Prostate gland (tissue), 2 donors: ENCODE data around the gene BCL11B. TPM values are rescaled to one million over a fixed set of nuclear protein-coding genes. Genes with fewer than 3 reads are reported as not detected.

ENCODE experiments used
- DNase-seq: peaks from one replicate; pipeline ENCODE4 v3.0.0-alpha.2; 2019; ENCODE audit warnings: low spot score
- H3K27ac ChIP-seq, 2 donors: fragments of 200-600 bp; sonication (generic); 2 replicates each; pipeline ENCODE4 v1.5.1; 2017 to 2019
- H3K27me3 ChIP-seq: fragments of 200-600 bp; sonication (generic); replicated peaks from 2 replicates; pipeline ENCODE4 v1.5.1; 2019; ENCODE audit not compliant: insufficient read depth
- H3K36me3 ChIP-seq, 2 donors: fragments of 200-600 bp; sonication (generic); 1 replicate in 1 of 2; 2 replicates in 1 of 2; pipeline versions ENCODE4 v1.5.1 to v1.8.1; 2017 to 2019
- H3K4me1 ChIP-seq: fragments of 200-600 bp; sonication (generic); replicated peaks from 2 replicates; pipeline ENCODE4 v1.5.1; 2019
- H3K4me3 ChIP-seq, 2 donors: fragments of 200-600 bp; sonication (generic); 2 replicates each; pipeline ENCODE4 v1.5.1; 2017 to 2019
- H3K9me3 ChIP-seq: fragments of 200-600 bp; sonication (generic); 2 replicates; pipeline ENCODE4 v1.5.1; 2017
- CTCF ChIP-seq, 4 experiments: fragments of 200-600 bp in 2 of 4; fragments of 450-650 bp in 2 of 4; sonication (generic) in 2 of 4; IDR thresholded peaks; 1 replicate in 3 of 4; 2 replicates in 1 of 4; pipeline ENCODE4 v1.5.1; 2016 to 2019; ENCODE audit warnings: antibody characterized with exemption in 4 of 4, mild to moderate bottlenecking in 2 of 4, moderate library complexity in 2 of 4
- POLR2A ChIP-seq: fragments of 450-650 bp; IDR thresholded peaks from one replicate; pipeline ENCODE4 v1.6.1; 2016; ENCODE audit warnings: antibody characterized with exemption, mild to moderate bottlenecking
- POLR2AphosphoS5 ChIP-seq: sonication (generic); formaldehyde crosslinking; IDR thresholded peaks from one replicate; pipeline ENCODE4 v1.6.1; 2017; ENCODE audit warnings: antibody characterized with exemption
- WGBS: methylation state at CpG from one replicate; pipeline ENCODE4 v1.1.5; 2018; 5-methylcytosine and 5-hydroxymethylcytosine counted together
- intact Hi-C: fragments of 100-400 bp; cut with DNase I; formaldehyde crosslinking; loops from one replicate; pipeline ENCODE4 v1.14.2; 2022
- total RNA-seq, 2 donors: library from RNA; depleted of rRNA; stranded (reverse); fragments of >200 nt; gene quantifications; one replicate each; pipeline ENCODE4 v1.1.0, GENCODE V29; 2016

The BCL11B gene
- total RNA-seq, 2 donors from 2014 or later = 2.8 to 5.4 TPM

GRCh38 chr14:99131632-99132271, 140.2 kb downstream of the BCL11B start:
- no peaks in the 10 kb centered on the region for H3K27me3 ChIP-seq
- intact Hi-C loops = no loop called here
- H3K36me3 ChIP-seq = no peaks in the 10 kb centered on the region
- DNase-seq = no peak
- no peak overlapping the region for H3K4me3 ChIP-seq
- no peak for TF ChIP-seq CTCF (IDR thresholded peaks at IDR 0.05)
- no peak for TF ChIP-seq POLR2A
- no peak for TF ChIP-seq POLR2AphosphoS5
- H3K4me1 ChIP-seq = no peaks in the 10 kb centered on the region
- WGBS = 95% methylated on average over 12 of the region's 12 CpGs
- no peaks in the 10 kb centered on the region for H3K9me3 ChIP-seq
- no peak overlapping the region for H3K27ac ChIP-seq

GRCh38 chr14:99129998-99130397, 142.0 kb downstream of the BCL11B start:
- 86% methylated on average over 15 of the region's 15 CpGs for WGBS
- intact Hi-C loops = no loop called here

GRCh38 chr14:99129211-99129696, 142.7 kb downstream of the BCL11B start:
- intact Hi-C loops = no loop called here
- 87% methylated on average over 12 of the region's 12 CpGs for WGBS
- no peak for DNase-seq

More at GRCh38 chr14:99129998-99130397, 142.0 kb downstream of the BCL11B start:
- DNase-seq = no peak
- H3K36me3 ChIP-seq = no peaks in the 10 kb centered on the region
- H3K9me3 ChIP-seq = no peaks in the 10 kb centered on the region
- H3K4me1 ChIP-seq = no peaks in the 10 kb centered on the region
- no peak overlapping the region for H3K4me3 ChIP-seq
- H3K27ac ChIP-seq = no peak overlapping the region
- no peak for TF ChIP-seq CTCF (IDR thresholded peaks at IDR 0.05)
- no peak for TF ChIP-seq POLR2AphosphoS5
- no peak for TF ChIP-seq POLR2A
- H3K27me3 ChIP-seq = no peaks in the 10 kb centered on the region

GRCh38 chr14:99128185-99128584, 143.8 kb downstream of the BCL11B start:
- Histone ChIP-seq H3K36me3 (no peaks in the 10 kb centered on the region), H3K9me3 (no peaks in the 10 kb centered on the region), H3K27ac (no peak overlapping the region), H3K4me1 (no peaks in the 10 kb centered on the region), H3K27me3 (no peaks in the 10 kb centered on the region), H3K4me3 (no peak overlapping the region)
- 70% methylated on average over 17 of the region's 17 CpGs for WGBS
- intact Hi-C loops = no loop called here
- peak; percentile 8 for DNase-seq
- TF ChIP-seq CTCF (IDR thresholded peaks at IDR 0.05) (no peak), POLR2A (no peak), POLR2AphosphoS5 (no peak)

More at GRCh38 chr14:99129211-99129696, 142.7 kb downstream of the BCL11B start:
- no peaks in the 10 kb centered on the region for H3K4me1 ChIP-seq
- no peak overlapping the region for H3K4me3 ChIP-seq
- no peaks in the 10 kb centered on the region for H3K27me3 ChIP-seq
- TF ChIP-seq CTCF (IDR thresholded peaks at IDR 0.05) (no peak), POLR2AphosphoS5 (no peak), POLR2A (no peak)
- H3K36me3 ChIP-seq = no peaks in the 10 kb centered on the region
- H3K9me3 ChIP-seq = no peaks in the 10 kb centered on the region
- H3K27ac ChIP-seq = no peak overlapping the region

- Histone ChIP-seq H3K9me3 (no peaks in the 10 kb centered on the region), H3K36me3 (no peaks in the 10 kb centered on the region), H3K4me1 (no peaks in the 10 kb centered on the region), H3K27me3 (no peaks in the 10 kb centered on the region), H3K27ac (no peak overlapping the region), H3K4me3 (no peak overlapping the region)
- peak; percentile 56 for DNase-seq
- intact Hi-C loops = no loop called here
- 22% methylated on average over 9 of the region's 9 CpGs for WGBS
- TF ChIP-seq POLR2A (no peak), CTCF (IDR thresholded peaks at IDR 0.05) (no peak), POLR2AphosphoS5 (peak; percentile 60)
Measured at GRCh38 chr14:99127651-99128167, 144.3 kb downstream of the BCL11B start.
